ENCODE measurements around the gene MYL12A. TPM values are rescaled to one million over a fixed set of nuclear protein-coding genes. Genes with fewer than 3 reads are reported as not detected.

Gene MYL12A
- total RNA-seq, 1 donor from 2014 or later: 481 TPM

DNA sequence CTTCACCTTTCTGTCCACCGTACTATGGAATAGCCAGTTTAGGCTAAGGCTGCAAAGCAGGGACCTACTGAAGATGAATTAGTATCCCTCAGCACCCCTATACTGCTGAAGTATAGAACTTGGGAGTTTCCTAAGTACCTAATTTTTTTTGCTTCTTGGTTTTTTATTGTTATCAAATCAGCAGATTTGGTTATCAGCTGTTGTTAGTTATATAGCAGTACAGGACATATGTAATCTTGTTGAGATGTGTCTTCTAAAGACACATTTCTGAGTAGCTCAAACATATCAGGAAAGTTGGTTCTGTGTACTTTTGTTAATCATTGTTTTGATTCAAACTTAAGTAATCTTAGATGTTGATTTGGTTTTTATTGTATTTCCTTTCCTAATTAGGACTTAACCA, 5.2 kb downstream of the MYL12A start:
- ATAC-seq (no peak), DNase-seq (no peak)
- H3K4me3 ChIP-seq: no peak overlapping the region
- H3K4me1 ChIP-seq: peaks cover 90% of the 10 kb centered on the region
- H3K36me3 ChIP-seq: peaks cover 53% of the 10 kb centered on the region
- TF ChIP-seq, protein P1, sequence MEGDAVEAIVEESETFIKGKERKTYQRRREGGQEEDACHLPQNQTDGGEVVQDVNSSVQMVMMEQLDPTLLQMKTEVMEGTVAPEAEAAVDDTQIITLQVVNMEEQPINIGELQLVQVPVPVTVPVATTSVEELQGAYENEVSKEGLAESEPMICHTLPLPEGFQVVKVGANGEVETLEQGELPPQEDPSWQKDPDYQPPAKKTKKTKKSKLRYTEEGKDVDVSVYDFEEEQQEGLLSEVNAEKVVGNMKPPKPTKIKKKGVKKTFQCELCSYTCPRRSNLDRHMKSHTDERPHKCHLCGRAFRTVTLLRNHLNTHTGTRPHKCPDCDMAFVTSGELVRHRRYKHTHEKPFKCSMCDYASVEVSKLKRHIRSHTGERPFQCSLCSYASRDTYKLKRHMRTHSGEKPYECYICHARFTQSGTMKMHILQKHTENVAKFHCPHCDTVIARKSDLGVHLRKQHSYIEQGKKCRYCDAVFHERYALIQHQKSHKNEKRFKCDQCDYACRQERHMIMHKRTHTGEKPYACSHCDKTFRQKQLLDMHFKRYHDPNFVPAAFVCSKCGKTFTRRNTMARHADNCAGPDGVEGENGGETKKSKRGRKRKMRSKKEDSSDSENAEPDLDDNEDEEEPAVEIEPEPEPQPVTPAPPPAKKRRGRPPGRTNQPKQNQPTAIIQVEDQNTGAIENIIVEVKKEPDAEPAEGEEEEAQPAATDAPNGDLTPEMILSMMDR (IDR thresholded peaks at IDR 0.05): no peak
- intact Hi-C loops (cut with DNase I): no loop called here
- H3K9me3 ChIP-seq: no peaks in the 10 kb centered on the region
- H3K27me3 ChIP-seq (ENCODE audit: low read depth): no peaks in the 10 kb centered on the region
- H3K27ac ChIP-seq: no peak overlapping the region

DNA sequence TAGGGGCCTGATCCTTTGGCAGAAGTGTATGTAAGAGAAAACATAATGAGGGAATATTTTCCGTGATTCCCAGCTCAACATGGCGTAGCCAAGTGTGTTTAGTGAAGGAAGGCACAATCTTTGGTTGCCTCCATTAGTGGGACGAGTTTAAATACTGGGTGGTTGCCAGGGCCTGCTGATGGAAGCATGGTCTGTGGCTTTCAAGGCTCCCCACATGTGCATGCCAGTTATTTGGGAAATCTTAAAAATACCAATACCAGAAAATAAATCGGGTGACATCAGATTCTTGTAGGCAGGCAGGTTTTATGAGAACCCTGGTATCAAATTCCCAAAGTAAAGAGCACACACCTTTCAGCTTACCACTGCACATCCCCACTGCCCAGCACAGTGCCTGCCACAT, 7.1 kb downstream of the MYL12A start:
- Histone ChIP-seq H3K27me3 (ENCODE audit: low read depth) (no peaks in the 10 kb centered on the region), H3K4me3 (no peak overlapping the region), H3K27ac (no peak overlapping the region), H3K36me3 (peaks cover 64% of the 10 kb centered on the region), H3K4me1 (peaks cover 81% of the 10 kb centered on the region), H3K9me3 (no peaks in the 10 kb centered on the region)
- TF ChIP-seq, protein P1 (IDR thresholded peaks at IDR 0.05): no peak
- intact Hi-C loops (cut with DNase I): no loop called here
- DNase-seq: no peak
- no peak for ATAC-seq

DNA sequence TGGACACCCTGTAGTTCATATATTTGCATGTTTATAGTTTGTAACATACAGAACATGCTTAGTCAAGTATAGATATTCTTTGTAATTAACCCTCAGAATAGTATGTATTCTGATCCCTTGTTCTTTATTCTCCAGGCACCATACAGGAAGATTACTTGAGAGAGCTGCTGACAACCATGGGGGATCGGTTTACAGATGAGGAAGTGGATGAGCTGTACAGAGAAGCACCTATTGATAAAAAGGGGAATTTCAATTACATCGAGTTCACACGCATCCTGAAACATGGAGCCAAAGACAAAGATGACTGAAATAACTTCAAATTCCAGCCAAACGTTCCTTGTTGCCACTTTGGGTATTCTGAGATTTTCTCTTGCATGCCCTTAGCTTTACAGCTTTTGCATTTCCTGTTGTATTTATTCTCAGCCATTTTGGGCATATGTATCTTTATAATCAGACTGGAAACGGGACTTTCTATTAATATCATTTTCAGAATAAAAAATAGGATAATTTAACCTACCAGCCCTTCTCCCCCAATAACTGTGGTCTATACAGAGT, 8.1 kb downstream of the MYL12A start:
- no peak overlapping the region for H3K4me3 ChIP-seq
- H3K27me3 ChIP-seq (ENCODE audit: low read depth): no peaks in the 10 kb centered on the region
- intact Hi-C loops (cut with DNase I): no loop called here
- DNase-seq: no peak
- TF ChIP-seq, protein P1 (IDR thresholded peaks at IDR 0.05): no peak
- no peaks in the 10 kb centered on the region for H3K9me3 ChIP-seq
- peaks cover 79% of the 10 kb centered on the region for H3K4me1 ChIP-seq
- peak overlapping the region; percentile 73 for H3K27ac ChIP-seq
- ATAC-seq: no peak
- H3K36me3 ChIP-seq: peaks cover 64% of the 10 kb centered on the region

DNA sequence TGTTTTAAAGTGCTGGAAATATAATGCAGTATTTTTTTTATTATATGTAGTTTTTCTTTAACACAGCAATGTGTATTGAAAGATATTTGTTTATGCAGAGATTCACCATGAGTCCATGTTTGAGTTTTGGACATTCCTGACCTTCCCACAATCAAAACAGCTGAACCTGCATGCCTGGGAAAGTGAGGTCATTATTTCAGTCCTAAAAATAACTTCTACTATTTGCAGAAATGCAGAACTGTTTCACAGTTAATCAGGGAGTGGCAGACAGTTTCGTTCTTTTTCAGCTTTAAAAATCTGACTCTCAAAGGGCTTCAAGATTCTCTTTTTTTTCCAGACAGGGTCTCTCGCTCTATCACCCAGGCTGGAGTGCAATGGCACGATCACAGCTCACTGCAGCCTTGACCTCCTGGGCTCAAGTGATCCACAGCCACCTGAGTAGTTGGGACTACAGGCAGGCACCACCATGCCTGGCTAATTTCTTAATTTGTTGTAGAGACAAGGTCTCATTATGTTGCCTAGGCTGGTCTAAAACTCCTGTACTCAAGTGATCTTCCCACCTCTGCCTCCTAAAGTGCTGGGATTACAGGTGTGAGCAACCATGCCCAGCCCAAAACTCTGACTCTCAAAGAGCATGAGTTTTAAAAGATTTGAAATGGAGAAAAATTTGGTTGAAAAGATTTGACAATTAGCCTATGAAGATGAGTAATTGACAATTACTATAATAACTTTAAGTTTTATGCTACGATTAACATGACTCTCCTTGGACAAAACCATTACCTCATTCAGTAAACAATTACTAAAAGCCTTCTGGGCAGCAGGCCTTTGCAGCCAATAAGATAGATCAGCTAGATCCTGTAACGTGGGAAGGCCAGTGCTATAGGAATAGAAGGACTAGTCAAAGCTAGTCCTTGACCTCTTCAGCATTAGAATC, 9.4 kb downstream of the MYL12A start:
- Histone ChIP-seq H3K27ac (peak overlapping the region; percentile 73), H3K36me3 (peaks cover 64% of the 10 kb centered on the region), H3K4me3 (no peak overlapping the region), H3K4me1 (peaks cover 72% of the 10 kb centered on the region), H3K9me3 (no peaks in the 10 kb centered on the region), H3K27me3 (ENCODE audit: low read depth) (no peaks in the 10 kb centered on the region)
- intact Hi-C loops (cut with DNase I): no loop called here
- TF ChIP-seq, protein P1 (IDR thresholded peaks at IDR 0.05): no peak
- peak in 1 of 2 donors; percentile 49 for ATAC-seq
- no peak for DNase-seq

DNA sequence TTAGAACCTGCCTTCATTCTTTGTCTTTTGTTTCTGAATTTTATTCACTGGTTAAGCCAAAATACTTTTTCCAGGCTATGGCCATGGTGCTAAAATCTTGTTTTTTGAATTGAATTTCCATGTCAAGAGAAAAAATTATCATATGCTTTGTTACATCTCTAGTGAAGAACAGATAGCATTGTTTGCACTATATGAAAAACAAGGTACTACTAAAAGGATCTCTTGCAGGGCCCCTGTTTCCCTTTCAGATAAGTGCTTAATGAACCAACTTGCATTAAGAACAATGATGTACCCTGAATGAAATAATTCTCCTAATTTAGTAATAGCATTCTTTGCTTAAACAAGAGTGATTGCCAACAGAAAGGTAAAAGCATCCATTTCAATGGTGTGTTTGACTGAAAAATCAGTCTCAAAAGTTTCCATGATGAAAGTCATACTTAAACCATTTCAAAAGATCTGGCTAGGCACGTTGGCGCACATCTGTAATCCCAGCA, 10.1 kb downstream of the MYL12A start:
- Histone ChIP-seq H3K27me3 (ENCODE audit: low read depth) (no peaks in the 10 kb centered on the region), H3K4me1 (peaks cover 65% of the 10 kb centered on the region), H3K27ac (peak overlapping the region; percentile 73), H3K4me3 (no peak overlapping the region), H3K36me3 (peaks cover 64% of the 10 kb centered on the region), H3K9me3 (no peaks in the 10 kb centered on the region)
- no peak for DNase-seq
- intact Hi-C loops (cut with DNase I): no loop called here
- no peak for ATAC-seq
- TF ChIP-seq, protein P1 (IDR thresholded peaks at IDR 0.05): no peak

Measured in lower lobe of right lung (tissue), 2 donors.